Tibial nerve (tissue), 4 donors: ENCODE measurements around the gene TBC1D1.

Experiments used
- EP300 ChIP-seq, 2 donors: sonication (generic); formaldehyde crosslinking; IDR thresholded peaks; one replicate each; pipeline ENCODE4 v1.6.1; 2017; ENCODE audit warnings: antibody characterized with exemption in 2 of 2, mild to moderate bottlenecking in 1 of 2
- POLR2A ChIP-seq, 2 donors: fragments of 450-650 bp; IDR thresholded peaks; one replicate each; pipeline ENCODE4 v1.6.1; 2017; ENCODE audit warnings: antibody characterized with exemption in 2 of 2, mild to moderate bottlenecking in 2 of 2, moderate library complexity in 2 of 2
- TF ChIP-seq, protein P1 (sequence below), 5 experiments: fragments of 200-600 bp in 3 of 5; fragments of 450-650 bp in 2 of 5; sonication (generic) in 3 of 5; IDR thresholded peaks; one replicate each; pipeline ENCODE4 v1.5.1; 2016 to 2019; ENCODE audit warnings: antibody characterized with exemption in 5 of 5, mild to moderate bottlenecking in 3 of 5, moderate library complexity in 2 of 5

DNA sequence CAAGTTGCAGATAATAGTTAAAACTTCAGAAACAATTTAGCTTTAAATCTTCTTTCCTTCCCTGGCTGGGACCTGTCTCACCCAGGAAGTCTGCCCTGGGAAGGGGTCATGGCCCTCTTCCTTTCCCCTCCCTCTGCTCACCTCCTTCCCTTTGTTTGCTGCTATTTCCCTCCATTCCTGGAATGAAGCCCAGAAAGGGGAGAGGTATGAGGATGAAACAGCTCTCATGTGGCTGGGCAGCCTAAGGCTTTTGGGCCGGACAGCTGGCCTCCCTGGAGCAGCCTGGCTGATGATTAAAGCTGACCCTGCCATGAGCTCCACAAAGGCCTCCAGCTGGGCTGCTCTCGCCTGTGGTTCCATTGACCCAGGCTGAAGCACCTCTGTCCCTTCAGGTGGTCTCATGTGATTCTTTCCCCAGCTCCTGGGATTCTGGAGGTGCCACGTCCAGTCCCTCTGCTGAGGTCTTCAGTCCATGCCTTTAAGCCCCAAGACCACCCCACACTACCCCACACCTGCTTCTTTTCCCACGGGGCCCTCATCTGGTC, 271.4 kb downstream of the TBC1D1 start:
- TF ChIP-seq, protein P1, sequence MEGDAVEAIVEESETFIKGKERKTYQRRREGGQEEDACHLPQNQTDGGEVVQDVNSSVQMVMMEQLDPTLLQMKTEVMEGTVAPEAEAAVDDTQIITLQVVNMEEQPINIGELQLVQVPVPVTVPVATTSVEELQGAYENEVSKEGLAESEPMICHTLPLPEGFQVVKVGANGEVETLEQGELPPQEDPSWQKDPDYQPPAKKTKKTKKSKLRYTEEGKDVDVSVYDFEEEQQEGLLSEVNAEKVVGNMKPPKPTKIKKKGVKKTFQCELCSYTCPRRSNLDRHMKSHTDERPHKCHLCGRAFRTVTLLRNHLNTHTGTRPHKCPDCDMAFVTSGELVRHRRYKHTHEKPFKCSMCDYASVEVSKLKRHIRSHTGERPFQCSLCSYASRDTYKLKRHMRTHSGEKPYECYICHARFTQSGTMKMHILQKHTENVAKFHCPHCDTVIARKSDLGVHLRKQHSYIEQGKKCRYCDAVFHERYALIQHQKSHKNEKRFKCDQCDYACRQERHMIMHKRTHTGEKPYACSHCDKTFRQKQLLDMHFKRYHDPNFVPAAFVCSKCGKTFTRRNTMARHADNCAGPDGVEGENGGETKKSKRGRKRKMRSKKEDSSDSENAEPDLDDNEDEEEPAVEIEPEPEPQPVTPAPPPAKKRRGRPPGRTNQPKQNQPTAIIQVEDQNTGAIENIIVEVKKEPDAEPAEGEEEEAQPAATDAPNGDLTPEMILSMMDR (IDR thresholded peaks at IDR 0.05), result no peak
- TF ChIP-seq POLR2A (IDR thresholded peaks at IDR 0.05) (no peak), EP300 (IDR thresholded peaks at IDR 0.05) (no peak)
